ENCODE data around the gene EFS.

GRCh38 chr14:23365732-23366425, 907 bp upstream of the EFS start:
- TF ChIP-seq CTCF (tag by site-specific recombination; IDR thresholded peaks at IDR 0.05) (no peak), ZFP41 (tag by site-specific recombination; IDR thresholded peaks at IDR 0.05; ENCODE audit: borderline replicate concordance) (no peak), ZNF18 (tag by site-specific recombination; IDR thresholded peaks at IDR 0.05) (no peak), ZXDB (tag by site-specific recombination; IDR thresholded peaks at IDR 0.05) (no peak), YY1 (tag by site-specific recombination; IDR thresholded peaks at IDR 0.05) (no peak), KLF9 (tag by site-specific recombination; IDR thresholded peaks at IDR 0.05; ENCODE audit: low read depth) (no peak), GLIS2 (tag by site-specific recombination; IDR thresholded peaks at IDR 0.05) (no peak)
